HG03045 (cell line): Measurements from ENCODE around the gene SPOCK3.
"Not testable (repeated sequence)": the region's sequence is repeated elsewhere in the genome, so short reads cannot be mapped to it uniquely, and the experiment has no call there.

Source experiments
- ATAC-seq: cut with Tn5 transposase; IDR thresholded peaks from one replicate; pipeline ENCODE4 v1.9.1; 2021; ENCODE audit warnings: mild to moderate bottlenecking, moderate library complexity; ENCODE audit not compliant: unreplicated experiment

SPOCK3 gene

GRCh38 chr4:166827629-166828028, 406.7 kb downstream of the SPOCK3 start:
- ATAC-seq, result no peak

- no peak for ATAC-seq
These were observed 407.1 kb downstream of the SPOCK3 start for GRCh38 chr4:166827167-166827566.

- ATAC-seq, result no peak
These were observed 410.4 kb downstream of the SPOCK3 start for GRCh38 chr4:166823848-166824247.

GRCh38 chr4:166823126-166823525, 411.2 kb downstream of the SPOCK3 start:
- ATAC-seq, result no peak

GRCh38 chr4:166822386-166822785, 411.9 kb downstream of the SPOCK3 start:
- ATAC-seq, result no peak

GRCh38 chr4:166816890-166817289, 417.4 kb downstream of the SPOCK3 start:
- ATAC-seq, result no peak

GRCh38 chr4:166808380-166808779, 425.9 kb downstream of the SPOCK3 start:
- no peak for ATAC-seq

GRCh38 chr4:166802346-166802745, 431.9 kb downstream of the SPOCK3 start:
- ATAC-seq, result no peak

GRCh38 chr4:166798126-166798525, 436.2 kb downstream of the SPOCK3 start:
- ATAC-seq, result no peak

- ATAC-seq, result no peak
These were observed 456.5 kb downstream of the SPOCK3 start for GRCh38 chr4:166777760-166778159.

- ATAC-seq, result no peak
These were observed 471.3 kb downstream of the SPOCK3 start for GRCh38 chr4:166763018-166763417.

- no peak for ATAC-seq
These were observed 492.6 kb downstream of the SPOCK3 start for GRCh38 chr4:166741742-166742141.

GRCh38 chr4:166739215-166739614, 495.1 kb downstream of the SPOCK3 start:
- not testable (repeated sequence) for ATAC-seq

GRCh38 chr4:166737430-166737829, 496.9 kb downstream of the SPOCK3 start:
- no peak for ATAC-seq

GRCh38 chr4:166735553-166735952, 498.7 kb downstream of the SPOCK3 start:
- ATAC-seq, result no peak

GRCh38 chr4:166734797-166735196, 499.5 kb downstream of the SPOCK3 start:
- ATAC-seq, result no peak

- ATAC-seq, result no peak
These were observed 500.6 kb downstream of the SPOCK3 start for GRCh38 chr4:166733686-166734085.

GRCh38 chr4:166726832-166727231, 507.5 kb downstream of the SPOCK3 start:
- ATAC-seq, result no peak

GRCh38 chr4:166724369-166724768, 509.9 kb downstream of the SPOCK3 start:
- ATAC-seq, result no peak

- no peak for ATAC-seq
These were observed 510.7 kb downstream of the SPOCK3 start for GRCh38 chr4:166723532-166724140.

GRCh38 chr4:166715748-166716713, 518.3 kb downstream of the SPOCK3 start:
- not testable (repeated sequence) for ATAC-seq

- no peak for ATAC-seq
These were observed 533.7 kb downstream of the SPOCK3 start for GRCh38 chr4:166700592-166700991.
